HUDEP-2 (cell line): ENCODE data around the gene SEC61G.

Source experiments
- DNase-seq, 76 experiments: peaks; one replicate each; lab custom pipeline; 2025; ENCODE audit not compliant: unreplicated experiment in 76 of 76; lab: John Stamatoyannopoulos, UW

Gene SEC61G

GRCh38 chr7:54758702-54759592 lies at the start of gene SEC61G:
Gene SEC61G, minus strand, starts transcription at chr7:54759211. Its CDS starts 1,623 bp downstream, at chr7:54757588.
- DNase-seq = peak in 75 of 76 experiments; percentile 30 to 96 (median 89)

GRCh38 chr7:54802841-54803240 lies 43.8 kb upstream of the SEC61G start:
- no peak for DNase-seq

- DNase-seq = no peak
Observed at GRCh38 chr7:54802114-54802513, 43.1 kb upstream of the SEC61G start.

GRCh38 chr7:54799792-54800191 lies 40.8 kb upstream of the SEC61G start:
- DNase-seq = no peak

GRCh38 chr7:54798530-54798929 lies 39.5 kb upstream of the SEC61G start:
- DNase-seq = no peak

- DNase-seq = no peak
Observed at GRCh38 chr7:54796853-54797252, 37.8 kb upstream of the SEC61G start.

GRCh38 chr7:54796150-54796549 lies 37.1 kb upstream of the SEC61G start:
- DNase-seq = no peak

GRCh38 chr7:54792383-54792782 lies 33.4 kb upstream of the SEC61G start:
- DNase-seq = no peak

GRCh38 chr7:54788664-54789063 lies 29.7 kb upstream of the SEC61G start:
- DNase-seq = peak in 64 of 76 experiments; percentile 5 to 79 (median 32)

- DNase-seq = no peak
Observed at GRCh38 chr7:54785261-54785660, 26.2 kb upstream of the SEC61G start.

GRCh38 chr7:54783952-54784351 lies 24.9 kb upstream of the SEC61G start:
- DNase-seq = no peak

GRCh38 chr7:54782829-54783228 lies 23.8 kb upstream of the SEC61G start:
- DNase-seq = no peak

- no peak for DNase-seq
Observed at GRCh38 chr7:54782314-54782713, 23.3 kb upstream of the SEC61G start.

- peak in 70 of 76 experiments; percentile 6 to 86 (median 53) for DNase-seq
Observed at GRCh38 chr7:54781134-54781920, 22.3 kb upstream of the SEC61G start.

- no peak for DNase-seq
Observed at GRCh38 chr7:54780490-54780889, 21.5 kb upstream of the SEC61G start.

GRCh38 chr7:54778696-54779540 lies 19.9 kb upstream of the SEC61G start:
- peak in 1 of 76 experiments; percentile 10 for DNase-seq

GRCh38 chr7:54778166-54778565 lies 19.2 kb upstream of the SEC61G start:
- no peak for DNase-seq

- DNase-seq = no peak
Observed at GRCh38 chr7:54774785-54775740, 16.1 kb upstream of the SEC61G start.
